Activated CD8-positive, alpha-beta T cell treated with anti-CD3 and anti-CD28 coated beads for 36 hours (primary cell): ENCODE measurements around the gene BRI3BP. TPM values are rescaled to one million over a fixed set of nuclear protein-coding genes. Genes with fewer than 3 reads are reported as not detected.

Experiments
- ATAC-seq: fragments of 200-7000 bp; cut with Tn5 transposase; one replicate; pipeline ENCODE4 v1.10.0; 2021; ENCODE audit warnings: mild to moderate bottlenecking, moderate library complexity
- CTCF ChIA-PET: fragments of 350-600 bp; sonication (Branson Sonifier 250); formaldehyde crosslinking; loops from one replicate; lab custom pipeline; 2021; ENCODE audit warnings: antibody characterized with exemption; lab: Charles Lee
- POLR2A ChIA-PET: fragments of 350-600 bp; sonication (Branson Sonifier 250); formaldehyde crosslinking; loops from one replicate; lab custom pipeline; 2021; ENCODE audit warnings: antibody characterized with exemption; lab: Charles Lee
- DNase-seq: peaks from one replicate; pipeline ENCODE4 v3.0.0-alpha.2; 2020
- H3K27ac Mint-ChIP-seq: one replicate; pipeline ENCODE4 v1.8.0; 2021; ENCODE audit warnings: mild to moderate bottlenecking, mixed read lengths
- H3K27me3 Mint-ChIP-seq: one replicate; pipeline ENCODE4 v1.8.0; 2021; ENCODE audit warnings: mixed read lengths
- H3K36me3 Mint-ChIP-seq: one replicate; pipeline ENCODE4 v1.8.0; 2021; ENCODE audit warnings: low read depth, mixed read lengths
- H3K4me1 Mint-ChIP-seq: one replicate; pipeline ENCODE4 v1.8.0; 2021; ENCODE audit warnings: low read depth, mixed read lengths
- H3K4me3 Mint-ChIP-seq: one replicate; pipeline ENCODE4 v1.8.0; 2021; ENCODE audit warnings: mild to moderate bottlenecking, moderate library complexity, mixed read lengths
- H3K9me3 Mint-ChIP-seq: one replicate; pipeline ENCODE4 v1.8.0; 2021; ENCODE audit warnings: mixed read lengths
- intact Hi-C: fragments of 100-400 bp; cut with micrococcal nuclease; formaldehyde crosslinking; loops from one replicate; pipeline ENCODE4 v1.10.0; 2022
- total RNA-seq, 2 experiments: library from RNA; stranded (reverse); gene quantifications; one replicate each; pipeline ENCODE4 v1.2.3, GENCODE V29; 2021
- TF ChIP-seq, protein P1 (sequence below): fragments of 200-600 bp; IDR thresholded peaks from one replicate; pipeline ENCODE4 v1.8.0; 2022; ENCODE audit warnings: antibody characterized with exemption, mild to moderate bottlenecking

Gene BRI3BP
- total RNA-seq, 2 experiments from 2014 or later: 22.1 to 22.3 TPM

DNA sequence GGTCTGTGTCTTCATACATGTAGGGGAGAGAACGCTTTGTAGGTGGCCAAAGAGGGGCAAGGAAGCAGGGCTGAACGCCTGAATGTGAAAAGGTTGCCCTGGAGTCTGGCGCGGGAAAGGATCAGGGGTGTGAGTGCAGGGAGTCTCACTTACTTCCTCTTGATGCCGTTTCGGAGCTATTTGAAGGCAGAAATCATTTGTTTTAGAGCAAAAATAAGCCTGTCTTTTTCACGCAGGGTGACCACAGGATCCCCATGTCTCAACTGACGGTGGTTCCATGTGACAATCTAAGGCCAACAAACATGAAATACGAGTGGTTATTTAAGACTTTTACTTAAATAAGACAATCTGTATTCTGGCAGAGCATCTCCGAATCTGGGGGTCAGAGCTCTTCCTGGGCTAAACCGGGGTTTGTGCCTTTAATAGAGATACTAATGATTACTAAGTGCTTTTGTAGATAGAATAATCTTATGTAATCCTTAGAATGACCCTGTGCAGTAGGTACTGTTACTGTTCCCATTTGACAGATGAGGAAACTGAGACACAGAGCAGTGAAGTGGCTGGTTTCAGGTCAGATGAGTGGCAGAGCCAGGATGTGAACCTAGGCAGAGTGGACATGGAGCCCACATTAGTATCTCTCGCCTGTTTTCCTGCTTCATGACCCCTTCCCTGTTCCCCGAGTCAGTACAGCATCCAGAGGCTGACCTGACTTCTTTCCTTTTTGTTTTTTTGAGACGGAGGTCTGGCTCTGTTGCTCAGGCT is 1.9 kb downstream of the BRI3BP start:
- Mint-ChIP-seq H3K36me3 (peaks cover 14% of the 10 kb centered on the region), H3K27me3 (no peaks in the 10 kb centered on the region), H3K4me3 (peak overlapping the region; percentile 88), H3K4me1 (peaks cover 16% of the 10 kb centered on the region), H3K9me3 (no peaks in the 10 kb centered on the region), H3K27ac (peak overlapping the region; percentile 91)
- POLR2A ChIA-PET: interaction anchor here (0.9 to 1.1 kb wide), 3 partner anchors 17 to 70 kb away, joined by 3 to 4 read pairs (median 3); partner anchors contain the start of gene AACS
- ATAC-seq (no peak), DNase-seq (no peak)
- TF ChIP-seq, protein P1, sequence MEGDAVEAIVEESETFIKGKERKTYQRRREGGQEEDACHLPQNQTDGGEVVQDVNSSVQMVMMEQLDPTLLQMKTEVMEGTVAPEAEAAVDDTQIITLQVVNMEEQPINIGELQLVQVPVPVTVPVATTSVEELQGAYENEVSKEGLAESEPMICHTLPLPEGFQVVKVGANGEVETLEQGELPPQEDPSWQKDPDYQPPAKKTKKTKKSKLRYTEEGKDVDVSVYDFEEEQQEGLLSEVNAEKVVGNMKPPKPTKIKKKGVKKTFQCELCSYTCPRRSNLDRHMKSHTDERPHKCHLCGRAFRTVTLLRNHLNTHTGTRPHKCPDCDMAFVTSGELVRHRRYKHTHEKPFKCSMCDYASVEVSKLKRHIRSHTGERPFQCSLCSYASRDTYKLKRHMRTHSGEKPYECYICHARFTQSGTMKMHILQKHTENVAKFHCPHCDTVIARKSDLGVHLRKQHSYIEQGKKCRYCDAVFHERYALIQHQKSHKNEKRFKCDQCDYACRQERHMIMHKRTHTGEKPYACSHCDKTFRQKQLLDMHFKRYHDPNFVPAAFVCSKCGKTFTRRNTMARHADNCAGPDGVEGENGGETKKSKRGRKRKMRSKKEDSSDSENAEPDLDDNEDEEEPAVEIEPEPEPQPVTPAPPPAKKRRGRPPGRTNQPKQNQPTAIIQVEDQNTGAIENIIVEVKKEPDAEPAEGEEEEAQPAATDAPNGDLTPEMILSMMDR: no peak
- CTCF ChIA-PET: interaction anchor here (1.0 to 1.5 kb wide), 3 partner anchors 10 to 89 kb away, joined by 3 to 6 read pairs (median 3); no protein-coding TSS in a partner anchor
- intact Hi-C loops: no loop called here

DNA sequence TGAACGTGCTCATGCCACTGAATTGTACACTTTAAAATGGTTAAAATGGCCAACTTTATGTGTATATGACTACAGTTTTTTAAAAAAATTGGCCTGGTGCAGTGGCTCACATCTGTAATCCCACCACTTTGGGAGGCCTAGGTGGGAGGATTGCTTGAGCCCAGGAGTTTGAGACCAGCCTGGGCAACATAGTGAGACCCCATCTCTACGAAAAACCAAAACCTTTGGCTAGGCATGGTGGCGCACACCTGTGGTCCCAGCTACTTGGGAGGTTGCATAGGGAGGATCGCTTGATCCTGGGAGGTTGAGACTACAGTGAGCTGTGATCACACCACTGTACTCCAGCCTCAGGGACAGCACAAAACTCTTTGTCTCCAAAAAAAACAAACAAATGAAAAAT is 5.3 kb downstream of the BRI3BP start:
- no peaks in the 10 kb centered on the region for H3K27me3 Mint-ChIP-seq
- H3K36me3 Mint-ChIP-seq: peaks cover 20% of the 10 kb centered on the region
- ChIA-PET POLR2A (no interaction called here), CTCF (no interaction called here)
- no peak overlapping the region for H3K4me3 Mint-ChIP-seq
- intact Hi-C loops: no loop called here
- TF ChIP-seq, protein P1: no peak
- ATAC-seq (no peak), DNase-seq (no peak)
- H3K4me1 Mint-ChIP-seq: peaks cover 15% of the 10 kb centered on the region
- H3K27ac Mint-ChIP-seq: no peak overlapping the region
- no peaks in the 10 kb centered on the region for H3K9me3 Mint-ChIP-seq

DNA sequence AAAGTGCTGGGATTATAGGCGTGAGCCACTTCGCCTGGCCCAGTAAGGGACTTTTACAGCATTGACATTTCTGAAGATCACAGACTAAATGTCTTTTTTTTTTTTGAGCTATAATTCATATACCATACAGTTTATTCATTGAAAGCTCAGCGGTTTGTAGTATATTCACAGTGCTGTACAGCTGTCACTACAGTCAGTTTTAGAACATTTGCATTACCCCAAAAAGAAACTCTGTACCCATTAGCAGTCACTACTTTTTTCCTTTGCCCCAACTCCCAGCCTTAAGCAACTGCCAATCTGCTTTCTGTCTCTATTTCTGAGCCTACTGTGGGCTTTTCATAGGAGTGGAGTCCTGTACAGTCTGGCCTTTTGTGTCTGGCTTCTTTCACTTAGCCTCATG is 8.2 kb downstream of the BRI3BP start:
- CTCF ChIA-PET: no interaction called here
- no peak for ATAC-seq
- Mint-ChIP-seq H3K36me3 (peaks cover 15% of the 10 kb centered on the region), H3K4me3 (no peak overlapping the region), H3K4me1 (peaks cover 3% of the 10 kb centered on the region), H3K9me3 (no peaks in the 10 kb centered on the region), H3K27me3 (no peaks in the 10 kb centered on the region), H3K27ac (no peak overlapping the region)
- POLR2A ChIA-PET: no interaction called here
- TF ChIP-seq, protein P1: no peak
- intact Hi-C loops: no loop called here
- no peak for DNase-seq

DNA sequence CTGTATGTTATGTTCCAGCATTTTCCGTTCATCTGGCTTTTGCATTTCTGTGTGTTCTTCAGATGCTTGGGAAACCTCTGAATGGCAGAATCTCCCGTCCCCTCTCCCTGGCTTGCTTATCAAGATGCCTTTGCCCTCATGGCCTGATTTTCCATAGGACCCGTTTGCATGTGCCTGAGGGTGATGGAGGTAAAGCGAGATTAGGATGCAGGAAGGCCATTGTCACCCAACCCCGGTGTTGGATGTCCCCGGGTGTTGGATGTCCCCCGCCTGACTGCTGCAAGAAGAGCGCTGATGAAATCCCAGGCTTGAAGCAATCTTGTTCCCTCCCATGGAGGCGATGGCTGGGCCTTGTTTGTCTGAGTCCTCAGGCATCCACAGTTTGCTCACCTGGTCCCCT is 9.6 kb downstream of the BRI3BP start:
- no peak overlapping the region for H3K4me3 Mint-ChIP-seq
- intact Hi-C loops: no loop called here
- H3K36me3 Mint-ChIP-seq: peaks cover 18% of the 10 kb centered on the region
- TF ChIP-seq, protein P1: no peak
- POLR2A ChIA-PET: no interaction called here
- DNase-seq (no peak), ATAC-seq (no peak)
- no peaks in the 10 kb centered on the region for H3K9me3 Mint-ChIP-seq
- H3K27me3 Mint-ChIP-seq: no peaks in the 10 kb centered on the region
- no peak overlapping the region for H3K27ac Mint-ChIP-seq
- H3K4me1 Mint-ChIP-seq: peaks cover 3% of the 10 kb centered on the region
- CTCF ChIA-PET: no interaction called here

DNA sequence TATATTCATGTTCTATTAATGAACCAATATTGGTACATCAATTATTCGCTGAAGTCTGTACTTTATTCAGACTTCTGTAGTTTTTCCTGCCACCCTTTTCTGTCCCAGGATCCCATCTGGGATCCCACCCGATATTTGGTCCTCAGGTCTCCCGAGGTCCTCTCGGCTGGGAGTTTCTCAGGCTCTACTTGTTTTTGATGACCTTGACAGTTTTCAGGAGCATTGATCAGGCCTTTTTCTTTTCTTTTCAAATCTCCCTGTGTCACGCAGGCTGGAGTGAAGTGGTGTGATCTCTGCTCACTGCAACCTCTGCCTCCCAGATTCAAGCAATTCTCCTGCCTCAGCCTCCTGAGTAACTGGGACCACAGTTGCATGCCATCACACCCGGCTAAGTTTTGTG is 11.2 kb downstream of the BRI3BP start:
- H3K4me3 Mint-ChIP-seq: no peak overlapping the region
- H3K27ac Mint-ChIP-seq: no peak overlapping the region
- TF ChIP-seq, protein P1: no peak
- no peaks in the 10 kb centered on the region for H3K9me3 Mint-ChIP-seq
- ATAC-seq (no peak), DNase-seq (no peak)
- intact Hi-C loops: no loop called here
- peaks cover 12% of the 10 kb centered on the region for H3K36me3 Mint-ChIP-seq
- peaks cover 3% of the 10 kb centered on the region for H3K4me1 Mint-ChIP-seq
- POLR2A ChIA-PET: no interaction called here
- no peaks in the 10 kb centered on the region for H3K27me3 Mint-ChIP-seq
- CTCF ChIA-PET: no interaction called here
